WTC11 (cell line): ENCODE data around the gene TLX1.

ENCODE experiments used
- TF ChIP-seq, protein P1 (sequence below): sonication (generic); formaldehyde crosslinking; IDR thresholded peaks from 2 replicates; pipeline ENCODE4 v1.8.0; 2022; ENCODE audit warnings: mild to moderate bottlenecking, missing genetic modification reagents
- TF ChIP-seq, protein P2 (sequence below): fragments of 200-600 bp; IDR thresholded peaks from 2 replicates; pipeline ENCODE4 v1.8.0; 2022; ENCODE audit warnings: antibody characterized with exemption
- TF ChIP-seq, protein P3 (sequence below): sonication (generic); formaldehyde crosslinking; IDR thresholded peaks from 2 replicates; pipeline ENCODE4 v1.8.1; 2023; ENCODE audit warnings: mild to moderate bottlenecking, missing genetic modification reagents

DNA sequence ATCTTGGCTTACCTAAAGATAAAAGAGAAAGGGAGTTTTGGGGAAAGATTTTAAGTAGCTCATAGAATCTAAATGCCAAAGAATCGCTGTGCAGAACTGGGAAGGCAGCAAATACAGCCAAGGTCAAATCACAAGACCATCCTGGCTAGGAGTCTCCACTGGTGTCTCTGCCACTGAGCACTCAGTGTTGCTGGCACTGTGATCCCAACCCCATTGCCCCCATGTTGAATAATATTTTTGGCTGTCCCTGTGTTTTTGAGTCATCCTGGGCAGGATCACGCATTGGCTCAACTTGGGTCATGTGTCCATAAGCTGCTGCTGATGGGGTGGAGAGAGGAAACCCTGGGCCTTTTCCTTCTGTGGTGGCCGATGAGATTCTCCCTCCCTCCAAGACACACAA, 21.2 kb downstream of the TLX1 start:
- TF ChIP-seq, protein P1, sequence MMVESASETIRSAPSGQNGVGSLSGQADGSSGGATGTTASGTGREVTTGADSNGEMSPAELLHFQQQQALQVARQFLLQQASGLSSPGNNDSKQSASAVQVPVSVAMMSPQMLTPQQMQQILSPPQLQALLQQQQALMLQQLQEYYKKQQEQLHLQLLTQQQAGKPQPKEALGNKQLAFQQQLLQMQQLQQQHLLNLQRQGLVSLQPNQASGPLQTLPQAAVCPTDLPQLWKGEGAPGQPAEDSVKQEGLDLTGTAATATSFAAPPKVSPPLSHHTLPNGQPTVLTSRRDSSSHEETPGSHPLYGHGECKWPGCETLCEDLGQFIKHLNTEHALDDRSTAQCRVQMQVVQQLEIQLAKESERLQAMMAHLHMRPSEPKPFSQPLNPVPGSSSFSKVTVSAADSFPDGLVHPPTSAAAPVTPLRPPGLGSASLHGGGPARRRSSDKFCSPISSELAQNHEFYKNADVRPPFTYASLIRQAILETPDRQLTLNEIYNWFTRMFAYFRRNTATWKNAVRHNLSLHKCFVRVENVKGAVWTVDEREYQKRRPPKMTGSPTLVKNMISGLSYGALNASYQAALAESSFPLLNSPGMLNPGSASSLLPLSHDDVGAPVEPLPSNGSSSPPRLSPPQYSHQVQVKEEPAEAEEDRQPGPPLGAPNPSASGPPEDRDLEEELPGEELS = no peak
- TF ChIP-seq, protein P2, sequence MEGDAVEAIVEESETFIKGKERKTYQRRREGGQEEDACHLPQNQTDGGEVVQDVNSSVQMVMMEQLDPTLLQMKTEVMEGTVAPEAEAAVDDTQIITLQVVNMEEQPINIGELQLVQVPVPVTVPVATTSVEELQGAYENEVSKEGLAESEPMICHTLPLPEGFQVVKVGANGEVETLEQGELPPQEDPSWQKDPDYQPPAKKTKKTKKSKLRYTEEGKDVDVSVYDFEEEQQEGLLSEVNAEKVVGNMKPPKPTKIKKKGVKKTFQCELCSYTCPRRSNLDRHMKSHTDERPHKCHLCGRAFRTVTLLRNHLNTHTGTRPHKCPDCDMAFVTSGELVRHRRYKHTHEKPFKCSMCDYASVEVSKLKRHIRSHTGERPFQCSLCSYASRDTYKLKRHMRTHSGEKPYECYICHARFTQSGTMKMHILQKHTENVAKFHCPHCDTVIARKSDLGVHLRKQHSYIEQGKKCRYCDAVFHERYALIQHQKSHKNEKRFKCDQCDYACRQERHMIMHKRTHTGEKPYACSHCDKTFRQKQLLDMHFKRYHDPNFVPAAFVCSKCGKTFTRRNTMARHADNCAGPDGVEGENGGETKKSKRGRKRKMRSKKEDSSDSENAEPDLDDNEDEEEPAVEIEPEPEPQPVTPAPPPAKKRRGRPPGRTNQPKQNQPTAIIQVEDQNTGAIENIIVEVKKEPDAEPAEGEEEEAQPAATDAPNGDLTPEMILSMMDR = no peak
- TF ChIP-seq, protein P3, sequence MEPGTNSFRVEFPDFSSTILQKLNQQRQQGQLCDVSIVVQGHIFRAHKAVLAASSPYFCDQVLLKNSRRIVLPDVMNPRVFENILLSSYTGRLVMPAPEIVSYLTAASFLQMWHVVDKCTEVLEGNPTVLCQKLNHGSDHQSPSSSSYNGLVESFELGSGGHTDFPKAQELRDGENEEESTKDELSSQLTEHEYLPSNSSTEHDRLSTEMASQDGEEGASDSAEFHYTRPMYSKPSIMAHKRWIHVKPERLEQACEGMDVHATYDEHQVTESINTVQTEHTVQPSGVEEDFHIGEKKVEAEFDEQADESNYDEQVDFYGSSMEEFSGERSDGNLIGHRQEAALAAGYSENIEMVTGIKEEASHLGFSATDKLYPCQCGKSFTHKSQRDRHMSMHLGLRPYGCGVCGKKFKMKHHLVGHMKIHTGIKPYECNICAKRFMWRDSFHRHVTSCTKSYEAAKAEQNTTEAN = no peak
